Skin of body (tissue), 2 donors: Measurements from ENCODE around the gene CADPS2. TPM values are rescaled to one million over a fixed set of nuclear protein-coding genes. Genes with fewer than 3 reads are reported as not detected.
"Not testable (repeated sequence)": the region's sequence is repeated elsewhere in the genome, so short reads cannot be mapped to it uniquely, and the experiment has no call there.

ENCODE experiments used
- DNase-seq: peaks from one replicate; lab custom pipeline; 2025; lab: John Stamatoyannopoulos, UW
- total RNA-seq: library from RNA; depleted of rRNA; stranded (reverse); fragments of >200 nt; gene quantifications from one replicate; pipeline ENCODE4 v1.2.3, GENCODE V29; 2014

The CADPS2 gene
- total RNA-seq, 1 donor from 2014 or later, result 8.3 TPM

DNA sequence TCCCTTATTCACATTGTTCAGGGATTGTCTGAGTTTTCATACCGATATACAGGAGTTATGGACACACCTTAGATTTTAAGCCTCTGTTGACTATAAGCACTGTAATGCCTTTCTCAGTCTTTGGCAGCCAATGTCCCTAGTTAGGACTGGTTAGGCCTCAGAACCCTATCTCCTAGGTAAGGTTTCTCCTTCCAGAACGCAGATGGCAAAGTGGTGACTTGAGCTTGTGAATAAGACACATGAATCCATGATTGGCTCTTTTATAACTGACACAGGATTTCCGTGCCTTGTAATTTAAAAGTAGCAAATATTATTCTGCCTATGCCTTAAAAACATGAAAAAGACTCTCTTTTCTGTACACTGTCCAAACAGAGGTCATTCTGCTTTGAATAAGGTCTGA, 171.1 kb downstream of the CADPS2 start:
- DNase-seq, result no peak

DNA sequence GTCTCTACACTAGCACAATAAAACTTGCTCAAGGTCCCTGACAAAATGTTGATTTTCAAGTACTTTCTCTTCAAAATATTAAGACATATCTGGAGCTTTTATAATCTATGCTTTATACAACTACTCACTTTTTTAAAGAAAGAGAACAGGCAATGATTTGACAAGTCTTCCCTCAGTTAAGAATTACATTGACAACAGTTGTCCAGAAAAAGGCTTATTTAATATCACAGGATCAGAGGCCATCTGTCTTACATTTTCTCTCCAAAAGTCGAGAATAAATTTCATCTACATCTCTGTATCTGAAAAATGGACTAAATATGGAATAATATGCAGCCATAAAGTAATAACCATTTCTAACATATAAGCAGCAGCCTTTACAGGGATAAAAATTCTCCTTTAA, 175.3 kb downstream of the CADPS2 start:
- DNase-seq, result no peak

DNA sequence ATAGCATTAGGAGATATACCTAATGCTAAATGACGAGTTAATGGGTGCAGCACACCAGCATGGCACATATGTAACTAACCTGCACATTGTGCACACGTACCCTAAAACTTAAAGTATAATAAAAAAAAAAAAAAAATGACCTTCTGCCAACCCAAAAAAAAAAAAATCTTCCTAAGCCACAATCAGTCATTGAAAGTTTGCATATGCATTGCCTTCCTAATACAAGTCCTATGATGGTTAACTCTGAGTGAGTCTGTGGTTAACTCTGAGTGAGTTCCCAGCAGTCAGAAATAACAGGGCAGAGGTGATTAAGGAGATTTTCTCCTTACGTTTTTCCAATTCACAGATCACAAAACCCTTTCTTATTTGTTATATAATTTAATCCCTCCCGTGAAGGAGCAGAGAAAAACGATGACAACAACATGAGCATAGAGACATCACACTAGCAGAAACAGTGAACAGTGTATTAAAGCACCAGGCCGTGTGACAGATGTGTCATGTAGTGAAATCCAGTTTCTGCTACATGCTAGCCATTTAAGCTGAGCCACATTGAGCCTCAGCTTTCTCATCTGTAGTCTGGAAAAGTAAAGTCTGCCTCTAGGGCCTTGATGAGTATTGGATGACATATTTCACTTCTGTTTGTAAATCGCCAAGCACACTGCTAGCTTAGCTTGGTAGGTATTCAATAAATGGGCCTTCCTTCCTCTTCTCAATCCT, 176.2 kb downstream of the CADPS2 start:
- DNase-seq, result no peak

GRCh38 chr7:122706836-122707235, 179.4 kb downstream of the CADPS2 start:
- DNase-seq, result no peak

DNA sequence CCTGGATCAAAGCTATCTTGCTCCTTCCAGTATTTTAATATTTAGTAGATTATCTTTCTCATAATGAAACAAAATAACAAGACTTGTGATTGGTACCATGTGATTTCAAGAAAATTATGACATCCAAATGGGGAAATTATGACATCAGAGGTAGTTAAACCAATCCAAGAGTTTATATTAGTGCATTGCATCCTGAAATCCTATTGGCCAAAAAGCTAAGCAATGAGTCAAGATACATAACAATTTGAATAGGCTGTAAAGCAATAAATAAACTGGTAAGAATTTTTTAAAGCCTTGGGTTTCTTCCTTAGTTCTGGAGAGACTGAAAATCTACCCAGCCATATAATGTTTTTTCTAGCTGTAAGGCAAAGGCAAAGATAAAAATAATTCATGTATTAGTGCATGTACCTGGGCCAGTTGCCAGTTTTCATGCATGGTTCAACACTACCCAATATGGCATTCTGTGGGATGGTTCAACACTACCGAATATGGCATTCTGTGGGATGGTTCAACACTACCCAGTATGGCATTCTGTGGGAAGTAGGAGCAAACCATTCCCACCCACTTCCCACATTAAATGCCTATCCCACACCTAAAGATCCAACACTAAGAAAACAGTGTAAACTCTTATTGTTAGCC, 183.3 kb downstream of the CADPS2 start, which contains the start of gene RNF148:
Gene RNF148 (minus strand): TSS at position 51 of the 639 bp plus-strand sequence. CDS start 172 bp downstream, outside the sequence.
- DNase-seq, result no peak

DNA sequence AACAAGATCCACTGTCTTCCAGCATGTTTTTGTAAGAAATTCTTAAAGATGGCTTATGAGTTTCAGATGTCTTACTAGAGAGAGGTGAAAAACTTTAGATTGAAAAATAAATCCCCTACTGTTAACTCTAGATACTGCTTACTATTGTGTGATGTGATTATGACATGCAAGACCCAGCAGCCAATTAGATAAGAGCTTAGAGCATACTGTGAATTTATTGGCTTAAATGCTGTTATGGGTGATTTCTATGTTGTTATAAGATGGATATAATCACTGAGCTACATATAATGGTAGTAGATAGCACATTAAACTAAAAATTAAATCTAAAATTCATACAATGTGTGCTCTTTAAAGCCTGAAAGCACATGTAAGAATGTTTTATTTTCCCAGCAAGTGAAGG, 187.2 kb downstream of the CADPS2 start, which contains the start of gene RNF133:
Gene RNF133 (minus strand): TSS at position 101 of the 400 bp plus-strand sequence. CDS start 199 bp downstream, outside the sequence.
- DNase-seq, result no peak

GRCh38 chr7:122695816-122696215, 190.4 kb downstream of the CADPS2 start:
- DNase-seq, result no peak

- no peak for DNase-seq
Measured at GRCh38 chr7:122694697-122695096, 191.6 kb downstream of the CADPS2 start.

- no peak for DNase-seq
Measured at GRCh38 chr7:122692769-122693309, 193.4 kb downstream of the CADPS2 start.

GRCh38 chr7:122691569-122692235, 194.6 kb downstream of the CADPS2 start:
- DNase-seq, result no peak

DNA sequence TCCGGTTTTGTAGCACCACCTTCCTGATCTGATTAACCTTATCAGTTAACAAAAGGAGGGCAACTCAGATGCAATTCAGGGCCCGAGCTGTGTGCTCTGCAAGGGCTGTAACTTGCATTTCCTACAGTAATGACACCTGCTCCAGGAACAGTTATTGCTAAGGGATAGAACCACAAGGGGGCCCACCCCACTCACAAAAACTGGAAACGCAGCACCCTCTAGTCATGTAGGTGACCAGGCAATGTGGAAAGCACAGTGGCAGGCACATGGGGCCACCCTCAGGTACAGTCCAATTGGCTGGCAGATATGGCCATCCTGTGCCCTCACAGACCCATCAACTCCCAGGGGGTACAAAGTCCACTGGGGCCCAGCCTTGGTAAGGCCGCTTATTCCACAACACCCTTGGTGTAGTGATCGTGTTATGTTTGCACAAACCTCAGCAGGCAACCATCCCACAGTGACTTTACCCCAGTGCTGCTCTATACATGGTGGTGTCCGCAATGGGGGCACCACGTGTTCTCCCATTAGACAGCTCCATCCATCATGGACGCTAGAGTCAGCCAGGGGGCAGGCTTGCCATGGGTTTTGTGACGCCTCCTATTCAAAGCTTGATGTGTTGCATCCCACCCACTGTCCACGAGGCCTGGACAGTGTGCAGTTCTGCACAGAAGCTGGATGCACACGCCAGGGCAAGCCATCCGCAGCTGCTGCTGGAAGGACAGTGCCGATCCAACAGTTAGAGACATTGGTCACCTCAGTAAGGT, 196.7 kb downstream of the CADPS2 start:
- no peak for DNase-seq

DNA sequence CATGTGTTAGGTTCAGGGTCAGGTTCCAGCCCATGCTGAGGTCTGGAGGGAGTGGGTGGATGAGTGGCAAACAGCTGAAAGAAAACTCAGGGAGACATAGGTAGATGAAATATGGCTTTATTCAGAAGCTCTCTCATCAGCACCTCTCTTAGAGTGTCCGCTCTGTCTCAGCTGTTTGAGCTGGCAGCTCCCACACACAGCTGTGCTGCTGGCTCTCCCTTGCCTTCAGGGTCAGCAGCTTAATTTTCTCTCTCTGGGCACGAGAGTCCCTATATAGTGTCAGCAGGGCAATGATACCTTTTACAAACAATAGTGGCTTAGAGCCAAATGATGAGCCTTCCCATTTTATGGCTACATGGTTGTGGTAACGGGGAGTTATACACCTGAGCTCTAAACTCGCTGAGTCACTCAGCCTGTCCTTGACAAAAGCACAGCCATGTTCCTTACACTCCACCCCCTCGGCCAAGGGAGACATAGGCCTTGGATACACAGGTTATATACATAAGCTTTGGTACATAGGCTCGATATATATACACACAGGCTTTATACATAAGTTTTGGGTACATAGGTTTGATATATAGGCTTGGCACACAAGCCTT, 197.8 kb downstream of the CADPS2 start:
- DNase-seq, result no peak

DNA sequence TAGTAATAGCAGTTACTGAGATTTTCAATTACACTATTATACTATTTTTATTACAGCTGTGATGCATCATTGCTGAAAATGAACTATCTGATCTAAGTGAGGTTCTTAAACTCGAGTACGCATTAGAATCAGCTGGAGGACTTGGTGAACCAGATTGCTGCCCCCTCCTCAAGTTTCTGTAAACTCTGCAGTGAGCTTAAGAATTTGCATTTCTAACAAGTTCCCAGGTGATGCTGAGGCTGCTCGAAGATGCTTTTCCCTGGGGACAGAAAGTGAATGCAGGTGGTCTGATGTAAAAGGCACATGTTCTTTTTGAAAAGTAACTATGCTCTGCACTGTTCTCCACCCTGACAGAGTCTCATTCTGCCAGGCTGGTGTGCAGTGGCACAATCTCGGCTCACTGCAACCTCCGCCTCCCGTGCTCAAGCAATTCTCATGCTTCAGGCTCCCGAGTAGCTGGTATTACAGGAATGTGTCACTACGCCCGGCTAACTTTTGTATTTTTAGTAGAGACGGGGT, 199.8 kb downstream of the CADPS2 start:
- no peak for DNase-seq

DNA sequence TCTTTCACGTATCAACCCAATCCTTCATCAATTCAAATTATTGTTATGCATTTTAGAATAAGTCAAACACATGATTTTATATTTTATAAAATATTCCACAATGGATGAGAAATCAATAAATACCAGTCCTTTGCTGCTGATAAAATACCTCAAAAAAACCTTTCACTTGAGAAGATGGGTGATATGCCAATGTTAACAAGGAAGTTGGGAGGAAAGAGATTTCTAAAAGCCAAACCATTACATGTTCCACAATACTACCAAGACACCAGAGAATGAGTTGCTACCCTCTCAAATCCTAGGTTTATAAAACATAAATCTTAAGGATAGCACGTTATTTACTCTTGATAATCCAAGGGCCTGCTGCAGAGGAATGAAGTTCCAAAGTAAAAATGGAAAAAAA, 201.8 kb downstream of the CADPS2 start:
- no peak for DNase-seq

DNA sequence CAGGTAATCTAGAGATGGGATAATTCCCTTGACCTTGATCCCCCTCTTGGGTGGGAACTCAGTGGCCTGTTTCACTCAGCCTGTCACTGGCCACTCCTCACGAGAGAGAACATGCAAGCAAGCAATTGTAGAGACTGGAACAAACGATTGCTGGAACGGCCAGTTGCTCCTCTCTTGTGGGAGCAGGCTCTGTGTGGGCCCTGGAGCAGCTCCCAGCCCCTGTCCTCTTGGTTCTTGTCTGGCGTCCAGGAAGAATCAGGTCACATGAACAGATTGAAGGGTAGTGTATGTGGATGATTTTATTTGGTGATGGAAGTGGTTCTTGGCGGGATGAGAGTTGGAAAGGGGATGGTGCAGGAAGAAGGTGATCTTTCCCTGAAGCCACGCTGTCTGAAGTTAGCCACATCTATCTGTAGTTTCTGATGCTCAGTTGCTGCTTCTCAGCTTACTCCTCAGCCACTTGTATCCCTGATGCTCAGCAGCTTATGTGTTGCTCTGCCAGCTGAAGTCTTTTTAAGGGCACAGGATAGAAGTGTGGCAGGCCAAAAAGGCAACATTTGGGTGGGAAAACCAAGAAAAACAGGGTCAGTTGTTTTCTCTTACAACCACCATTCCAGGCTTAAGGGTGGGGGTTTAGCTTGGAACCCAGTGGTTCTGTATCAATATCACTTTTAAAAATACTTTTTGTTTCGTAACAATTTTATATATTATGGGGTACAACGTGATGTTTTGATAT, 203.3 kb downstream of the CADPS2 start:
- DNase-seq, result no peak

GRCh38 chr7:122681186-122681585, 205.1 kb downstream of the CADPS2 start:
- not testable (repeated sequence) for DNase-seq

GRCh38 chr7:122679813-122680212, 206.4 kb downstream of the CADPS2 start:
- no peak for DNase-seq

DNA sequence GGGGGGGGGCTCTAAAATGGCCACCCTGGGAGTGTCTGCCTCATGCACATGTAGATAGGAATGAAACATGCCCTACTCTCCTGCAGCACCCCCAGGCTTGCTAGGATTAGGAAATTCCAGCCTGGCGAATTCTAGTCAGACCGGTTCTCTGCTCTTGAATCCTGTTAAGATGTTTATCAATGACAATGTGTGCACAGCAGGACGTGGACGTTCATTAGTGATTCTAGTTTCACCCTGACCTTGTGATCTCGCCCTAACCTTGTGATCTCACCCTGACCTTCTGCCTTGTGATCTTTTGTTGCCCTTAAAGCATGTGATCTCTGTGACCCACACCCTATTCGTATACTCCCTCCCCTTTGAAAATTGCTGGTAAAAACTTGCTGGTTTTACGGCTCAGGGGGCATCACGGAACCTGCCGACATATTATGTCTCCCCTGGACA, 207.0 kb downstream of the CADPS2 start:
- DNase-seq, result not testable (repeated sequence)

DNA sequence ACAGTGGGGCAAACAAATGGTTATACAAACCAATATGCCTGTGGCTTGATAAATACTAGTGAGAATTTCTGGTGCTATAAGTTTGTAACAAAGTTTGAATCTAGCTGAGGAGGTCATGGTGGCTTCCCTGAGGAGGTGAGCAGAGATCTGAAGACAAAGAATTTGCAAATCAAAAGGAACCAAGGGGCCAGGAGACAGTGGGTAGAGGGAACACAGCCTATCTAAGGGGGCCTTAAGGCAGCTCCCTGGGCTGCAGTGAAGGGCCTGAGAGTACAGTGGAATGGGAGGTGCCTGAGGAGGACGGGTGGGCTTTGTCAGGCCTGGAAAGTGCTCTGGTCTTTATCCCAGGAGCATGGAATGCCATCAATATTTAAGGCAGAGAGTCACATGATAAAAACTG, 209.1 kb downstream of the CADPS2 start:
- no peak for DNase-seq

DNA sequence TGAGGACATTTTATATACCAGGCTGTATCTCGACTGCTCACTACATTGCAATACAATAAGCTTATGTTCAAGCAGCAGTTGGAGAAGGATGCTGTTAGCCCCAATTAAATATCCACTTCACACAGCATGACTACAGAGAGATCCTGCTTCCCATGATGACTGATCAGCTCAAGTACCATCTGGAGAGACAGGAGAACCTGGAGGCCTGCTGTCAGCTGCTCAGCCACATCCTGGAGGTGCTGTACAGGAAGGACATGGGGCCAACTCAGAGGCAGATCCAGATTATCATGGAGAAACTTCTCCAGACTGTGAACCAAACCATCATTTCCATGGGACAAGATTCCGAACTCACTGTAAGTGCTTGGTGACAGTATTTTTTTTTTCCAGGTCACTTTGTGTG, 209.8 kb downstream of the CADPS2 start:
- no peak for DNase-seq
